HEK293T (cell line): ENCODE measurements around the gene BACH2.

ENCODE experiments used
- CTBP1 ChIP-seq: fragments of 450-650 bp; IDR thresholded peaks from 2 replicates; pipeline ENCODE4 v1.6.1; 2016; ENCODE audit warnings: borderline replicate concordance
- FOXA1 ChIP-seq: fragments of 450-650 bp; IDR thresholded peaks from 2 replicates; pipeline ENCODE4 v1.6.1; 2016; ENCODE audit warnings: mild to moderate bottlenecking
- FOXK2 ChIP-seq: fragments of 450-650 bp; IDR thresholded peaks from 2 replicates; pipeline ENCODE4 v1.6.1; 2016; ENCODE audit warnings: mild to moderate bottlenecking
- FOXM1 ChIP-seq: fragments of 450-650 bp; IDR thresholded peaks from 2 replicates; pipeline ENCODE4 v1.6.1; 2017; ENCODE audit warnings: mild to moderate bottlenecking, borderline replicate concordance
- NFRKB ChIP-seq: fragments of 450-650 bp; IDR thresholded peaks from 2 replicates; pipeline ENCODE4 v1.6.1; 2016; ENCODE audit warnings: mild to moderate bottlenecking, moderate library complexity

- no peak for TF ChIP-seq CTBP1
- TF ChIP-seq FOXA1: no peak
- no peak for TF ChIP-seq NFRKB
- no peak for TF ChIP-seq FOXM1
- TF ChIP-seq FOXK2: no peak
These were observed 149.6 kb downstream of the BACH2 start for GRCh38 chr6:90146921-90147649.
